Measurements from ENCODE around the gene KCNIP1.

- no peak for TF ChIP-seq CTCF (IDR thresholded peaks at IDR 0.05; ENCODE audit: low read depth, low read length)
- no peak for TF ChIP-seq POLR2A (IDR thresholded peaks at IDR 0.05; ENCODE audit: extremely low read depth, insufficient read length)
- TF ChIP-seq MYC (IDR thresholded peaks at IDR 0.05; ENCODE audit: low read depth, low read length) = no peak
- TF ChIP-seq, protein P1, sequence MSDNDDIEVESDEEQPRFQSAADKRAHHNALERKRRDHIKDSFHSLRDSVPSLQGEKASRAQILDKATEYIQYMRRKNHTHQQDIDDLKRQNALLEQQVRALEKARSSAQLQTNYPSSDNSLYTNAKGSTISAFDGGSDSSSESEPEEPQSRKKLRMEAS (IDR thresholded peaks at IDR 0.05; ENCODE audit: low read depth, low read length) = no peak
Observed at GRCh38 chr5:170510559-170510958, 6.7 kb downstream of the KCNIP1 start.

All from NB4 (cell line).